GM18870 (cell line): ENCODE data around the gene TCF7L1.
"Not testable (repeated sequence)": the region's sequence is repeated elsewhere in the genome, so short reads cannot be mapped to it uniquely, and the experiment has no call there.

Experiments
- ATAC-seq: cut with Tn5 transposase; IDR thresholded peaks from one replicate; pipeline ENCODE4 v1.9.1; 2021; ENCODE audit warnings: moderate library complexity; ENCODE audit not compliant: unreplicated experiment

TCF7L1 gene

GRCh38 chr2:85181134-85181631 lies 48.0 kb downstream of the TCF7L1 start:
- ATAC-seq: no peak

- ATAC-seq: no peak
Observed at GRCh38 chr2:85181844-85182456, 48.8 kb downstream of the TCF7L1 start.

DNA sequence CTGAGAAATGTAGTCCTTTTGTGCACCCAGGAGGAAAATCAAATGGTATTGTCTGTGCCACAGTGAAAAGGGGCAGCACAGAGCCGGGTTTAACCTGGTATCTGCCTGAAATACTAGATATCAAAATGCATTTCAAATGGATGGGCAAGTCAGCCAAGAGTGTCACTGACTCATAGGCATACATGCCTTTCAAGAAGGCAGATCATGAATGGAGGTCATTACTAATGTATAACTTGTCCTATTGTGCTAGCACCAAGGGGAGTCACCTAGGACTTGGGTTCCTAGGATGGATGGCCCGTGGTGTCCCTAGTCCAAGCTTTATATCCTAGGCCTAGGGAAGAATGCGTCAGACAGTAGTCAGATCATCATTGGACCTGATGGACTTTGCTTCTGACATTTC lies 49.9 kb downstream of the TCF7L1 start:
- ATAC-seq: no peak

DNA sequence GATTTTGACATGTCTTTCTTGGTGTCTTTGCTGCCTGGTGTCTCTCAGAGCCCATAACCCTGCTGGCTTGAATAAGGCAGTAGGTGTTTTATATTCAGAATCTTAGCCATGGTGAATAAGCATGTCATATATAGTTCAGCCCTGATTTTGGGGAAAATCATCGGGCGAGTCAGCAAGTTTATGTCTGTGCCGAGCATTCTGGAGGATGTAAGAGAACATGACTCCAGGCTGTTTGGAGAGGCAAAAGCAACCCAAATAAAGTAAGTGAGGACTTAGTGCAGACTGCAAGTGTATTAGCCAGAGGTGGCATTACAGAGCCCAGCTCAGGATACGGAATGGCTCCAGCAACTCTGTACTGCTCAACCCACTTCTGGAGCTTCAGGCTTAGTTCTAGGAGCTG lies 50.3 kb downstream of the TCF7L1 start:
- no peak for ATAC-seq

GRCh38 chr2:85184231-85184630 lies 51.0 kb downstream of the TCF7L1 start:
- ATAC-seq: no peak

- no peak for ATAC-seq
Observed at GRCh38 chr2:85184990-85185389, 51.8 kb downstream of the TCF7L1 start.

- ATAC-seq: no peak
Observed at GRCh38 chr2:85185431-85185940, 52.3 kb downstream of the TCF7L1 start.

DNA sequence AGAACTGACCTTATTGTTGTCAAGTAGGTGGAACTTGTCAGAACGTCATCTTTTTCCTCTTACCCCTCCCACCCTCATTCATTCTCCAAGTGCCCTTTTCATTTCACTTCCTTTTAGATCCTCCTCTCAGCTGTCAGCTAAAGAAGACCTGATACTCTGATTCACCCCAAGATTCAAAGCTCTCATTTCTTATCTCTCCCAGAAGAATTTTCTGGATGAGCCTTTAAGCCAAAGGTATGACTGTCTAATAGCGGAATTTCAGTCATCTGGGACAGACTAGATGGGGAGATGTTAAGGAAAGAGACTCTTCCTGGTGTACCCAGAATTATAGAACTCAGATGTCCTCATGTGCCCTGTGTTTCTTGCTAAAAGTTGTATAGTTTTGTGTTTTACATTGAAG lies 53.9 kb downstream of the TCF7L1 start:
- no peak for ATAC-seq

- ATAC-seq: no peak
Observed at GRCh38 chr2:85188852-85189251, 55.7 kb downstream of the TCF7L1 start.

DNA sequence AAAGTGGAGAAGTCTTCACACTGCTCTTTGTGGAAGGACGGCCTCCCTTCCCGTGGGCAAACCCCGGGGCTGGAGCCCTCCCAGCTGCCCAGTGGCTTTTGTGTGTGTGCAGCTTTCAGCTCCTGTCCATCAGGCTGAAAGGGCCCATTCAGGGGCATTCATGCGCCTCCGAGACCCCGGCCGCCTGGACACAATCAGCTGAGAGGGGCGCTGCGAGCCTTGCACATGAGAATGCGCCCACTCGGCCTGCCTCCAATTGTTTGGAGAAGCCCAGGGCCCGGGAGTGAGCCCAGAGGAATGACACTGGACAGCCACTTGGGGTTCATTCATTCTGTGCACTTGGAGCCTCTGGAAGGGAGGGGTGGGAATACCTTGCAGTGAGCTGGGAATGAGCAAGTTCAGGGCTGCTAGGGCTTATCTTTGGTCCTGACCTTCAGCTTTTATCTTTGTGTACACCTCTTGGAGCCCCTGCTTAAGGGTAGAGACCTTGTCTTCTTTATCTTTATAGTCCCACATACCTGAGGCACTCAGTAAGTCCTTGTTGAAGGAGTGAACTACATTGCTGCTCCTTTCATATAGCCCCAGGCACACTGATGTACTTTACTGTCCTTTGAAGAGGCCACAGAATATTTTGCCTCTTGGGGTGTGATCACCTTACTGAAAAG lies 56.5 kb downstream of the TCF7L1 start:
- no peak for ATAC-seq

- ATAC-seq: no peak
Observed at GRCh38 chr2:85191157-85191556, 58.0 kb downstream of the TCF7L1 start.

- no peak for ATAC-seq
Observed at GRCh38 chr2:85194780-85195480, 61.7 kb downstream of the TCF7L1 start.

GRCh38 chr2:85195956-85196355 lies 62.8 kb downstream of the TCF7L1 start:
- no peak for ATAC-seq

- ATAC-seq: no peak
Observed at GRCh38 chr2:85199698-85200097, 66.5 kb downstream of the TCF7L1 start.

DNA sequence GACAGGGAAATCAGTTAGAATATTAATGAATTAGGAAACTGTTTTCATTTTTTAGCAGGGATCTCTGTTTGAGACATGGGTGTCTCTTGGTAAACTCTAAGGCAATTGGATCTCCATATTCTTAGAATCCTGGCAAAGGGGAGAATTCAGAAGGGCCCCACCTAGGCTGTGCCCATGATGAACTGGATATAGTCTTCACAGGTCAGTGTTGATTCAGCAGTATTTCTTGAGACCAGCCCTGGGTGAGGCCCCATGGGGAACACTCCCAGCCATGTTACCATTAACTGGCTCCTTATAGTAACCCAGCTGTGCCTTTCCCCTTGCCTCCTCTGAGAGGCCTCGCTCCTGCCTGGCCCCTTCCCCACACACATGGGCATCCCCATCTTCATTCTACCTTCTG lies 76.7 kb downstream of the TCF7L1 start:
- ATAC-seq: no peak

DNA sequence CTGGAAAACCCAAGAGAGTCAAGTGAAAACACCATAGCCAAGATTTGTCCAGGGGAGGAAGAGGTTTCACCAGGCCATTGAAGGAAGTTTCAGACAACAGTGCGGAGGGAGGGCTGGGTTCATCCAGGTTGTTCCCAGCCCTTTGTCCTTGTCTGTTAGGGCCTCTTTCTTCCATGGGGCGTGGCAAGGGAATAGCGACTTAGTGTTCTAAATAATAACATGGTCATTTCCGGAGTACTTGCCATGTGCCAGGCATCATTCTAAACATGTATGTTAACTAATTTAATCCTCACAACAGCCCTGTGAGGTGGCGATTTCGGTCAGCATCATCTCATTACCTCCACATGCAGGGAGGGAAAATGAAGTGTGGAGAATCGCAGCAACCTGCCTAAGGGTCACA lies 77.3 kb downstream of the TCF7L1 start:
- no peak for ATAC-seq

DNA sequence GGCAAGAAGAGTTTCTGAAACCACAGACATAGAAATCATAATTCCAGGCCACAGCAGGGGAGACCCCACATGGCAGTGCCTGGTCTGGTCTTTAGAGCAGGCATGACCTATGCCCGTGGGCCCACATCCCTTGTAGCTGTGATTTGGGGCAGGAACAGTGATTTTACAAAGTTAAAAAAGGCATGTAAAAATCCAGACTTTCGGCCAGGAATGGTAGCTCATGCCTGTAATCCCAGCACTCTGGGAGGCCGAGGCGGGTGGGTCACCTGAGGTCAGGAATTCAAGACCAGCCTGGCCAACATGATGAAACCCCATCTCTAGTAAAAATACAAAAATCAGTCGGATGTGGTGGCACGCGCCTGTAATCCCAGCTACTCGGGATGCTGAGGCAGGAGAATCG lies 78.4 kb downstream of the TCF7L1 start:
- ATAC-seq: not testable (repeated sequence)

DNA sequence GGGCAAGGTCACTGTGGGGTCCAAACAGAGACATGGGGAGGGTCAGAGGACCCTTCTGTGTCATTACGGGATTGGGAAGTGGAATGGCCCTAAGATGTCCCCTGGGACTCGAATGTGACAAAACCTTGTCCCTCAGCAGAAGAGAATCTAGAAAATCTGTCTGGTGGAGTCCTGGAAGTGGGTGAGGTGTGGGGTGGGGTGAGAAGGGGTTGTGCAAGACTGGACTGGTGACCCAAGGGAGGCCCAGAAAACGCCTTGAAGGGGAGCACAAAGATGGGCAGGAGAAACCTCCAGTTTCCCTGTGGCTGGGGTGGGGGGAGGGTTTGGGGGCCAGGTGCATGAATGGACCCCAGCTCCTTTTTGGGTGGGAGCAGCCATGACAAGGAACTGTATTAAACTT lies 79.6 kb downstream of the TCF7L1 start:
- ATAC-seq: no peak

GRCh38 chr2:85213404-85213803 lies 80.2 kb downstream of the TCF7L1 start:
- no peak for ATAC-seq

- no peak for ATAC-seq
Observed at GRCh38 chr2:85213901-85214512, 80.8 kb downstream of the TCF7L1 start.

DNA sequence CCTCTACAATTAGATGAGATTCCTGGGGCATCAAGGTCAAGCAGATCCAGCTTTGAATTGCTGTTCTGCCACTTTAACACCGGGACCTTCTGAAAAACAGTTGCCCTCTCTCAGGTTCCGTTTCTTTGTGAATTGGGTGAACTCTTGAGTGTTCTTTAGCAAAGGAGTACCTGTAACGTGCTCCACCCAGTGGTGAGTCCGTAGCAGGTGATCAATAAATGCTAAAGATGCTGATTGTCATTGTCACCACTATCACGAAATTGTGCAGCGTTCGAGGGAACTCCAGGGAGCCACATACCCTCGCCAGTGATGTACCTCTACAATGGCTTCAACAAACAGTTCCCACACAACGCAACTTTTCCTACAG lies 81.9 kb downstream of the TCF7L1 start:
- no peak for ATAC-seq
